MM.1S (cell line): ENCODE measurements around the gene DYNLT1.

Experiments used
- DNase-seq: peaks from one replicate; pipeline ENCODE4 v3.0.0-alpha.2; 2015
- H2AFZ ChIP-seq: fragments of 300-600 bp; sonication (generic); 2 replicates; pipeline ENCODE4 v1.6.0; 2016; ENCODE audit warnings: antibody characterized with exemption, low read length
- H3F3A ChIP-seq: fragments of 300-600 bp; sonication (generic); 2 replicates; pipeline ENCODE4 v1.6.1; 2016; ENCODE audit warnings: mild to moderate bottlenecking, antibody characterized with exemption, low read length, moderate library complexity, mixed read lengths; ENCODE audit not compliant: insufficient read depth
- H3K27ac ChIP-seq: fragments of 300-600 bp; sonication (generic); 2 replicates; pipeline ENCODE4 v1.5.1; 2016; ENCODE audit warnings: mild to moderate bottlenecking, low read length
- H3K27me3 ChIP-seq: fragments of 300-600 bp; sonication (generic); replicated peaks from 2 replicates; pipeline ENCODE4 v1.6.0; 2016; ENCODE audit warnings: low read length; ENCODE audit not compliant: insufficient read depth
- H3K36me3 ChIP-seq: fragments of 300-600 bp; sonication (generic); replicated peaks from 2 replicates; pipeline ENCODE4 v1.6.1; 2016; ENCODE audit warnings: mild to moderate bottlenecking, low read length, mixed read lengths; ENCODE audit not compliant: insufficient read depth
- H3K4me1 ChIP-seq: fragments of 300-600 bp; sonication (generic); 2 replicates; pipeline ENCODE4 v1.6.1; 2016; ENCODE audit warnings: low read length, mixed read lengths
- H3K4me2 ChIP-seq: fragments of 300-600 bp; sonication (generic); 2 replicates; pipeline ENCODE4 v1.6.0; 2016; ENCODE audit warnings: low read depth, low read length
- H3K4me3 ChIP-seq: fragments of 300-600 bp; sonication (generic); 2 replicates; pipeline ENCODE4 v1.5.1; 2016; ENCODE audit warnings: low read length, mixed read lengths
- H3K79me2 ChIP-seq: fragments of 300-600 bp; sonication (generic); 2 replicates; pipeline ENCODE4 v1.6.1; 2016; ENCODE audit warnings: mixed run types, low read length, mixed read lengths
- H3K9ac ChIP-seq: fragments of 300-600 bp; sonication (generic); 2 replicates; pipeline ENCODE4 v1.6.1; 2016; ENCODE audit warnings: low read length, mixed read lengths
- H3K9me2 ChIP-seq: fragments of 300-600 bp; sonication (generic); replicated peaks from 2 replicates; pipeline ENCODE4 v1.6.1; 2016; ENCODE audit warnings: mild to moderate bottlenecking, low read length, mixed read lengths; ENCODE audit not compliant: insufficient read depth
- H3K9me3 ChIP-seq: fragments of 300-600 bp; sonication (generic); replicated peaks from 2 replicates; pipeline ENCODE4 v1.6.1; 2016; ENCODE audit warnings: mild to moderate bottlenecking, low read length, mixed read lengths; ENCODE audit not compliant: insufficient read depth
- H4K20me1 ChIP-seq: fragments of 300-600 bp; sonication (generic); 2 replicates; pipeline ENCODE4 v1.6.1; 2016; ENCODE audit warnings: mild to moderate bottlenecking, low read length, moderate library complexity, mixed read lengths; ENCODE audit not compliant: insufficient read depth
- EZH2 ChIP-seq: fragments of 300-600 bp; sonication (generic); optimal IDR thresholded peaks from 2 replicates; pipeline ENCODE3; 2017; ENCODE audit warnings: low read depth, mild to moderate bottlenecking, antibody characterized with exemption, low read length, mixed read lengths
- EZH2phosphoT487 ChIP-seq: fragments of 300-600 bp; sonication (generic); IDR thresholded peaks from 2 replicates; pipeline ENCODE4 v1.6.1; 2018; ENCODE audit warnings: antibody characterized with exemption, low read length
- TF ChIP-seq, protein P1 (sequence below): fragments of 300-600 bp; sonication (generic); IDR thresholded peaks from 2 replicates; pipeline ENCODE4 v1.5.1; 2016; ENCODE audit warnings: antibody characterized with exemption, low read length, mixed read lengths

The DYNLT1 gene

DNA sequence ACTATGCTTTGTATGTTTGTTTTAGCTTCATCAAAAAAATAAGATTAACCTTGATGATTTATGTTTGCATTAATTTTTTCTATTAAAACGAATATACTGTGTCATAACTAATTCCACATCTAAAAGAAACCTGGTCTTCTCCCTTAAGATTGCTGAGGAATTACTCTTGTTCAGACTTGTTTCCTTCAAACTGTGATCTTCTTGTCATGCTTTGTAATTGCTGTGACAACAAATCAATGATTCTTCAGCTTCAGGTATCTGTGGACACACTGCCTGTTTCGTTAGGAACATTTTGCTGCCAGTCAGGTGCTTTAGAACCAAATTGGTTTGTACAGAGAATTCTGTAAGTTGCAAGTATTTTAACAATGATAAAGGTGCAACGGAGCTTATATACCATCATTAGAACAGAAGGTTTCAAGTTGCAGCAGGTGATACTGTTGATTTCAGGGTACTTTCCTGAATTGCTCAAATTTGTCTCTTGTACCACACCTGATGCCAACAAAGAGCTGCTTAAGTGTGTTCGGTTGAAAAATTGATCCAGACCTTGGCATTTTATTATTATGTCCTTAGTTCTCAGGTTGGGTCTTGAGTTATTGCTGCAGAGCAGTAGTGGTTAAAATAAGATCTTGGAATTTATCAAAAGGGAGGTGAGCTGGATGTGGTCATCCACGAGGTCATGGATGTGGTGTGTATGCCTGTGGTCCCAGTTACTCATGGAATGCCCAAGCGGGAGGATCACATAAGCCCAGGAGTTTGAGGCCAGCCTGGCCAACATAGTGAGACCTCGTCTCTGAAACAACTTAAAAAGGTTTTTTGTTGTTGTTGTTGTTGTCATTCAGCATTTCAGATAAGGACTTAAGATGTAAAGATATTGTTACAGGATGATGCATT, 24.8 kb upstream of the DYNLT1 start:
- Histone ChIP-seq H3K27me3 (no peaks in the 10 kb centered on the region), H3K9me2 (no peaks in the 10 kb centered on the region), H3K4me3 (no peak overlapping the region), H3K79me2 (no peaks in the 10 kb centered on the region), H2AFZ (no peak overlapping the region), H3K9ac (no peak overlapping the region), H3K27ac (no peak overlapping the region), H3K4me2 (no peak overlapping the region), H3K36me3 (no peaks in the 10 kb centered on the region), H3K4me1 (no peaks in the 10 kb centered on the region), H3K9me3 (no peaks in the 10 kb centered on the region), H4K20me1 (no peaks in the 10 kb centered on the region), H3F3A (no peaks in the 10 kb centered on the region)
- no peak for DNase-seq
- TF ChIP-seq EZH2 (no peak), EZH2phosphoT487 (no peak)
- TF ChIP-seq, protein P1, sequence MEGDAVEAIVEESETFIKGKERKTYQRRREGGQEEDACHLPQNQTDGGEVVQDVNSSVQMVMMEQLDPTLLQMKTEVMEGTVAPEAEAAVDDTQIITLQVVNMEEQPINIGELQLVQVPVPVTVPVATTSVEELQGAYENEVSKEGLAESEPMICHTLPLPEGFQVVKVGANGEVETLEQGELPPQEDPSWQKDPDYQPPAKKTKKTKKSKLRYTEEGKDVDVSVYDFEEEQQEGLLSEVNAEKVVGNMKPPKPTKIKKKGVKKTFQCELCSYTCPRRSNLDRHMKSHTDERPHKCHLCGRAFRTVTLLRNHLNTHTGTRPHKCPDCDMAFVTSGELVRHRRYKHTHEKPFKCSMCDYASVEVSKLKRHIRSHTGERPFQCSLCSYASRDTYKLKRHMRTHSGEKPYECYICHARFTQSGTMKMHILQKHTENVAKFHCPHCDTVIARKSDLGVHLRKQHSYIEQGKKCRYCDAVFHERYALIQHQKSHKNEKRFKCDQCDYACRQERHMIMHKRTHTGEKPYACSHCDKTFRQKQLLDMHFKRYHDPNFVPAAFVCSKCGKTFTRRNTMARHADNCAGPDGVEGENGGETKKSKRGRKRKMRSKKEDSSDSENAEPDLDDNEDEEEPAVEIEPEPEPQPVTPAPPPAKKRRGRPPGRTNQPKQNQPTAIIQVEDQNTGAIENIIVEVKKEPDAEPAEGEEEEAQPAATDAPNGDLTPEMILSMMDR: no peak

DNA sequence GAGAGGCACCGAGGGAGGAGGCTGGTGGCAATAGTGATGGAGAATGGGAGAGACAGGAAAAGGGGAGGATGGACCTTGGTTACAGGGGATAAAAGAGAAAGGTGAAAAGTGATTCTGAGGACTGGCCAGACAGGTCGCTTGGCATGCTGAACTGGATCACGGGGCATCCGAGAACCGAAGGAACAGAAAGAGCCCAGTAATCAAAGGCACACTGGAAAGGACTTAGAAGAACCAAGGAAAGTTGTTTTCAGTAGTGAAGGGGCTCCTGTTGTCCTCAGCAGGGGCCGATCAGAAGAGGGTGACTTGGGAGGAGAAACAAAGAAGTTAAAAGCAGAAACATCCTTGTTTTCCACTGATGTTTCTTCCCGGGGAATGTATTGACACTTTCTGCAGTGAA, 24.2 kb upstream of the DYNLT1 start:
- Histone ChIP-seq H3K27me3 (no peaks in the 10 kb centered on the region), H2AFZ (no peak overlapping the region)
- TF ChIP-seq EZH2 (no peak), EZH2phosphoT487 (no peak)
- TF ChIP-seq, protein P1: no peak

DNA sequence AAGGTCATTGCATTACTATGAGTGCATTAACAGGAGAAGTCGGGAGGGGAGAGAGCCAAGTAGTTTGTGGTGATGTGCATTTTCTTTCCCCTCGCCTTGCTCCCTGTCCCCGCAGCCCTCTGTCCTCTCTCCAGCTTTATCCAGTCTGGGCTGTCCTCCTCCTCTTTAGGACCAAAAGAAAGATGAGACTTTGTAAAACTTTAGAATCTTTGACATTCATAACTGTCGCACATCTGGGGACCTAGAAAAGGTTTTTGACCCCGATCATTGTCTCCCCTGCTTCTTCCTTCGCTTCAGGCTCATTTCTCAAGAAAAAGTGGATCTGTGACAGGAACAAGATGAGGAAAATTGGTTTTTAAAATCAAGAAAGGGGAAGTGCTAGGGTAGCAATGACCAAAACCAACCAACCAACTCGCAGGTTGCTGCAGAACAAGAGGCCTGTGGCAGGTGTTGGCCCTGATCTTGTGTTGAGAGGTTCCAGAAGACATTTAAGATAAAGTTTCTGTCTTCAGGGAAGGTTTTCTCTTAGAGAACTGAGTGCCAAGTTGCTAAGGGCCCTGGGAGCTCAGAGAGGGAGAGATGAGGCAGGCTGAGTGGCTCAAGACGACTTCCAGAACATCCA, 22.9 kb upstream of the DYNLT1 start:
- Histone ChIP-seq H2AFZ (no peak overlapping the region), H3K79me2 (no peaks in the 10 kb centered on the region), H3K9ac (no peak overlapping the region), H3K4me2 (no peak overlapping the region), H4K20me1 (no peaks in the 10 kb centered on the region), H3F3A (no peaks in the 10 kb centered on the region), H3K9me2 (no peaks in the 10 kb centered on the region), H3K27me3 (no peaks in the 10 kb centered on the region), H3K27ac (no peak overlapping the region), H3K36me3 (no peaks in the 10 kb centered on the region), H3K4me3 (no peak overlapping the region), H3K4me1 (no peaks in the 10 kb centered on the region), H3K9me3 (no peaks in the 10 kb centered on the region)
- no peak for TF ChIP-seq EZH2phosphoT487
- TF ChIP-seq EZH2: no peak
- no peak for DNase-seq

More for the DNA sequence above, 24.2 kb upstream of the DYNLT1 start:
- no peaks in the 10 kb centered on the region for H4K20me1 ChIP-seq
- H3K36me3 ChIP-seq: no peaks in the 10 kb centered on the region
- H3K9ac ChIP-seq: no peak overlapping the region
- no peak overlapping the region for H3K27ac ChIP-seq
- no peaks in the 10 kb centered on the region for H3K4me1 ChIP-seq
- no peak overlapping the region for H3K4me3 ChIP-seq
- H3K79me2 ChIP-seq: no peaks in the 10 kb centered on the region
- no peaks in the 10 kb centered on the region for H3K9me2 ChIP-seq
- no peak for DNase-seq
- H3K4me2 ChIP-seq: no peak overlapping the region
- H3F3A ChIP-seq: no peaks in the 10 kb centered on the region
- no peaks in the 10 kb centered on the region for H3K9me3 ChIP-seq
